HEK293T (cell line): ENCODE measurements around the gene TOMM5.

ENCODE experiments used
- CTCF ChIA-PET: fragments of 350-600 bp; formaldehyde crosslinking; extraction: SDS; loops from one replicate; lab custom pipeline; 2021; ENCODE audit warnings: antibody characterized with exemption, inconsistent platforms; lab: Yijun Ruan, JAX
- POLR2A ChIA-PET: fragments of 350-600 bp; formaldehyde crosslinking; extraction: SDS; loops from one replicate; lab custom pipeline; 2020; ENCODE audit warnings: antibody characterized with exemption, inconsistent platforms; lab: Yijun Ruan, JAX
- DNase-seq: peaks from one replicate; pipeline ENCODE4 v3.0.0; 2012; ENCODE audit warnings: mixed read lengths; ENCODE audit errors: extremely low spot score
- ARNT ChIP-seq: fragments of 450-650 bp; IDR thresholded peaks from 2 replicates; pipeline ENCODE4 v1.6.1; 2017; ENCODE audit warnings: mild to moderate bottlenecking
- BHLHE40 ChIP-seq: fragments of 450-650 bp; IDR thresholded peaks from 2 replicates; pipeline ENCODE4 v1.6.1; 2016; ENCODE audit warnings: mild to moderate bottlenecking, moderate library complexity, borderline replicate concordance
- CTBP1 ChIP-seq: fragments of 450-650 bp; IDR thresholded peaks from 2 replicates; pipeline ENCODE4 v1.6.1; 2016; ENCODE audit warnings: borderline replicate concordance
- ELF4 ChIP-seq: fragments of 450-650 bp; IDR thresholded peaks from 2 replicates; pipeline ENCODE4 v1.6.1; 2017; ENCODE audit warnings: antibody characterized with exemption
- FOXA1 ChIP-seq: fragments of 450-650 bp; IDR thresholded peaks from 2 replicates; pipeline ENCODE4 v1.6.1; 2016; ENCODE audit warnings: mild to moderate bottlenecking
- FOXK2 ChIP-seq: fragments of 450-650 bp; IDR thresholded peaks from 2 replicates; pipeline ENCODE4 v1.6.1; 2016; ENCODE audit warnings: mild to moderate bottlenecking
- FOXM1 ChIP-seq: fragments of 450-650 bp; IDR thresholded peaks from 2 replicates; pipeline ENCODE4 v1.6.1; 2017; ENCODE audit warnings: mild to moderate bottlenecking, borderline replicate concordance
- HDGF ChIP-seq: fragments of 450-650 bp; IDR thresholded peaks from 2 replicates; pipeline ENCODE4 v1.6.1; 2017; ENCODE audit warnings: antibody characterized with exemption, borderline replicate concordance
- L3MBTL2 ChIP-seq: fragments of 450-650 bp; conservative IDR thresholded peaks from 2 replicates; pipeline ENCODE4 v1.6.1; 2016; ENCODE audit warnings: mild to moderate bottlenecking
- LEF1 ChIP-seq: fragments of 450-650 bp; IDR thresholded peaks from 2 replicates; pipeline ENCODE4 v1.6.1; 2017; ENCODE audit warnings: mild to moderate bottlenecking, borderline replicate concordance
- NFRKB ChIP-seq: fragments of 450-650 bp; IDR thresholded peaks from 2 replicates; pipeline ENCODE4 v1.6.1; 2016; ENCODE audit warnings: mild to moderate bottlenecking, moderate library complexity
- PKNOX1 ChIP-seq: fragments of 450-650 bp; IDR thresholded peaks from 2 replicates; pipeline ENCODE4 v1.6.1; 2016
- SP1 ChIP-seq: fragments of 450-650 bp; IDR thresholded peaks from 2 replicates; pipeline ENCODE4 v1.6.1; 2017
- SUZ12 ChIP-seq: fragments of 450-650 bp; IDR thresholded peaks from 2 replicates; pipeline ENCODE4 v1.6.1; 2016; ENCODE audit warnings: mild to moderate bottlenecking
- TARDBP ChIP-seq: fragments of 450-650 bp; IDR thresholded peaks from 2 replicates; pipeline ENCODE4 v1.6.1; 2016
- ZNF384 ChIP-seq: fragments of 450-650 bp; IDR thresholded peaks from 2 replicates; pipeline ENCODE4 v1.6.1; 2016

The TOMM5 gene

GRCh38 chr9:37592108-37592951 lies at the start of gene TOMM5:
Gene TOMM5, minus strand, starts transcription at chr9:37592597. Its CDS starts 65 bp downstream, at chr9:37592532.
- DNase-seq, result peak; percentile 81
- POLR2A ChIA-PET, result interaction anchor here (0.8 to 1.8 kb wide), 14 partner anchors 9 to 210 kb away, joined by 3 to 16 read pairs (median 3); partner anchors contain the start of genes EXOSC3, FBXO10 and POLR1E
- TF ChIP-seq L3MBTL2, result peak; percentile 99
- TF ChIP-seq PKNOX1, result peak; percentile 78
- peak; percentile 83 for TF ChIP-seq ELF4
- no peak for TF ChIP-seq FOXM1
- no peak for TF ChIP-seq ZNF384
- TF ChIP-seq SP1, result no peak
- TF ChIP-seq LEF1, result no peak
- CTCF ChIA-PET, result interaction anchor here (0.7 kb wide), 1 partner anchor 18 kb away, joined by 3 read pairs; no protein-coding TSS in a partner anchor

- no peak for DNase-seq
- CTCF ChIA-PET, result no interaction called here
- TF ChIP-seq ZNF384, result no peak
- TF ChIP-seq ELF4, result no peak
- no peak for TF ChIP-seq SP1
- TF ChIP-seq CTBP1, result no peak
- no peak for TF ChIP-seq HDGF
- TF ChIP-seq TARDBP, result no peak
- TF ChIP-seq SUZ12, result no peak
- TF ChIP-seq ARNT, result no peak
- no peak for TF ChIP-seq BHLHE40
- no peak for TF ChIP-seq LEF1
- TF ChIP-seq FOXA1, result no peak
- no peak for TF ChIP-seq L3MBTL2
- POLR2A ChIA-PET, result no interaction called here
Observed at GRCh38 chr9:37641331-37641730, 48.9 kb upstream of the TOMM5 start.

- CTCF ChIA-PET, result no interaction called here
- DNase-seq, result no peak
- POLR2A ChIA-PET, result no interaction called here
- no peak for TF ChIP-seq TARDBP
- no peak for TF ChIP-seq CTBP1
- no peak for TF ChIP-seq SP1
- no peak for TF ChIP-seq HDGF
- no peak for TF ChIP-seq L3MBTL2
- TF ChIP-seq LEF1, result no peak
- TF ChIP-seq SUZ12, result no peak
- no peak for TF ChIP-seq NFRKB
- no peak for TF ChIP-seq BHLHE40
- no peak for TF ChIP-seq FOXM1
- TF ChIP-seq FOXA1, result no peak
- no peak for TF ChIP-seq ELF4
- no peak for TF ChIP-seq ARNT
- TF ChIP-seq FOXK2, result no peak
- no peak for TF ChIP-seq PKNOX1
- TF ChIP-seq ZNF384, result no peak
Observed at GRCh38 chr9:37640246-37640645, 47.8 kb upstream of the TOMM5 start.

- TF ChIP-seq FOXM1 (no peak), ELF4 (no peak), CTBP1 (no peak), HDGF (no peak), ARNT (no peak), NFRKB (no peak), SUZ12 (no peak), LEF1 (no peak), TARDBP (no peak), FOXK2 (no peak), L3MBTL2 (no peak), SP1 (no peak), BHLHE40 (no peak), FOXA1 (no peak), PKNOX1 (no peak), ZNF384 (no peak)
- ChIA-PET POLR2A (no interaction called here), CTCF (no interaction called here)
- no peak for DNase-seq
Observed at GRCh38 chr9:37639841-37640240, 47.4 kb upstream of the TOMM5 start.

- CTCF ChIA-PET, result no interaction called here
- POLR2A ChIA-PET, result no interaction called here
- no peak for TF ChIP-seq HDGF
- peak; percentile 48 for TF ChIP-seq L3MBTL2
- DNase-seq, result peak; percentile 29
Observed at GRCh38 chr9:37639109-37639762, 46.8 kb upstream of the TOMM5 start.
